NCI-H510A treated with DMSO at 0.1 percent for 48 hours (cell line): ENCODE data around the gene TTN.
A peak's percentile ranks its signal among the peaks of the same experiment; 100 is the strongest.

ENCODE experiments used
- DNase-seq: peaks from one replicate; lab custom pipeline; 2025; lab: John Stamatoyannopoulos, UW

The TTN gene

GRCh38 chr2:178811045-178811444 lies 3.8 kb upstream of the TTN start:
- DNase-seq = no peak

- DNase-seq = no peak
Observed at GRCh38 chr2:178810422-178810821, 3.2 kb upstream of the TTN start.

GRCh38 chr2:178806543-178806942 lies 680 bp downstream of the TTN start:
- no peak for DNase-seq

GRCh38 chr2:178805457-178805856 lies 1.8 kb downstream of the TTN start:
- DNase-seq = no peak

GRCh38 chr2:178804791-178805190 lies 2.4 kb downstream of the TTN start:
- peak; percentile 53 for DNase-seq

- no peak for DNase-seq
Observed at GRCh38 chr2:178800510-178800909, 6.7 kb downstream of the TTN start.

- DNase-seq = no peak
Observed at GRCh38 chr2:178799305-178799704, 7.9 kb downstream of the TTN start.

- peak; percentile 88 for DNase-seq
Observed at GRCh38 chr2:178796079-178796677, 11.0 kb downstream of the TTN start.

- no peak for DNase-seq
Observed at GRCh38 chr2:178787934-178788333, 19.3 kb downstream of the TTN start.

- no peak for DNase-seq
Observed at GRCh38 chr2:178787155-178787554, 20.1 kb downstream of the TTN start.

GRCh38 chr2:178783889-178784288 lies 23.3 kb downstream of the TTN start:
- no peak for DNase-seq

GRCh38 chr2:178782236-178782635 lies 25.0 kb downstream of the TTN start:
- DNase-seq = no peak

- no peak for DNase-seq
Observed at GRCh38 chr2:178777577-178777976, 29.6 kb downstream of the TTN start.

GRCh38 chr2:178776751-178777150 lies 30.5 kb downstream of the TTN start:
- no peak for DNase-seq

- DNase-seq = no peak
Observed at GRCh38 chr2:178775975-178776374, 31.2 kb downstream of the TTN start.

- DNase-seq = no peak
Observed at GRCh38 chr2:178770518-178770917, 36.7 kb downstream of the TTN start.

GRCh38 chr2:178767094-178768060 lies 39.8 kb downstream of the TTN start:
- DNase-seq = peak; percentile 81

- DNase-seq = no peak
Observed at GRCh38 chr2:178764097-178764496, 43.1 kb downstream of the TTN start.

GRCh38 chr2:178761759-178762371 lies 45.4 kb downstream of the TTN start:
- DNase-seq = peak; percentile 78

GRCh38 chr2:178756843-178757242 lies 50.4 kb downstream of the TTN start:
- DNase-seq = no peak

- no peak for DNase-seq
Observed at GRCh38 chr2:178756343-178756742, 50.9 kb downstream of the TTN start.

GRCh38 chr2:178747767-178748166 lies 59.5 kb downstream of the TTN start:
- DNase-seq = no peak

- DNase-seq = no peak
Observed at GRCh38 chr2:178734518-178734917, 72.7 kb downstream of the TTN start.
